Urinary bladder (tissue), 4 donors: Measurements from ENCODE around the gene WNT5B. TPM values are rescaled to one million over a fixed set of nuclear protein-coding genes. Genes with fewer than 3 reads are reported as not detected.
A peak's percentile ranks its signal among the peaks of the same experiment; 100 is the strongest.

Experiments used
- DNase-seq: peaks from one replicate; pipeline ENCODE4 v3.0.0-alpha.2; 2015; ENCODE audit errors: extremely low spot score
- H3K27ac ChIP-seq: one replicate; pipeline ENCODE4 v1.5.1; 2013; ENCODE audit warnings: low read depth, mild to moderate bottlenecking, moderate library complexity
- H3K36me3 ChIP-seq: one replicate; pipeline ENCODE4 v1.6.1; 2013; ENCODE audit warnings: mild to moderate bottlenecking, moderate library complexity; ENCODE audit not compliant: insufficient read depth
- H3K4me1 ChIP-seq: one replicate; pipeline ENCODE4 v1.6.1; 2013; ENCODE audit warnings: mild to moderate bottlenecking, moderate library complexity; ENCODE audit not compliant: insufficient read depth
- H3K4me3 ChIP-seq: one replicate; pipeline ENCODE4 v1.5.1; 2013; ENCODE audit warnings: low read depth, low read length
- WGBS: extraction: QIAGEN DNeasy Blood & Tissue Kit; methylation state at CpG from one replicate; pipeline ENCODE4 v1.1.7; 2013; 5-methylcytosine and 5-hydroxymethylcytosine counted together
- polyA plus RNA-seq: library from polyadenylated mRNA; stranded (reverse); fragments of 200-250 nt; gene quantifications from one replicate; pipeline ENCODE4 v1.2.3, GENCODE V29; 2013
- total RNA-seq: library from RNA; depleted of rRNA; stranded (reverse); fragments of >200 nt; gene quantifications from one replicate; pipeline ENCODE4 v1.2.3, GENCODE V29; 2014
- donor health status: healthy with polysubstance abuse.
- donor health status: healthy.

The WNT5B gene
- 9.8 TPM for total RNA-seq
- 25.4 TPM for polyA plus RNA-seq

DNA sequence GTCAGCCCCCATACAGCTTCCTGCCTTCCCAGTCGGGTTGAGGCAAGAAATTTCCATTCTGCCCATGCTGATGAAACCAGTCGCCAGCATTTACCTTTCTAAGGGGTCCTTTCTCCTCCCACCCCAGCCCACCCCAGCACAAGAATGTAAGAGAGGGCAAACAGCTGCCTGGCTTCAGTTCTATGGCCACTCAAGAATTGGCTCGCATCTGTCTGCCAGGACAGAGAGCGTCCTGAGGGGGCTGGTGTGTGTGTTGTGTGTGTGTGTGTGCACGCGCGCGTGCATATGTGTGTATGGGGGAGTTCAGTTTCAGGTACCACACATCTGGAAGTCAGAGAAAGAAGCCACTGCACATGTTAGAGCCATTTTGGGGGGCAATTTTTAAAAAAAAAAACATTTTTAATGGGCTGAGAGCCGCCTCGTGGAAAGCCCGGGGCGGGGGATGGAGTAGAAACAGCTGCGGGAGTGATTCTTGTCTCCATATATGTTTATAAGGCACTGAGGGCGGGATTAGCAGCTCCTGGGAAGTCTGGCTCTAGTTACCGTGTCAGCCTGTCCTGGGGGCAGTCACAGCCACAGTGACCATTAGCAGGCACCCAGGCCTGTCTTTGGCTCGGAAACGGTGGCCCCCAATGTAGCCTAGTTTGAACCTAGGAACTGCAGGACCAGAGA lies at the start of gene WNT5B:
WNT5B (plus strand) TSS at position 566 of the 672 bp plus-strand sequence. CDS start 2,124 bp downstream, outside the sequence.
- 52% methylated on average over 17 of the region's 17 CpGs for WGBS
- Histone ChIP-seq H3K4me1 (no peaks in the 10 kb centered on the region), H3K36me3 (no peaks in the 10 kb centered on the region), H3K27ac (no peak within 1 kb of the TSS), H3K4me3 (peak within 1 kb of the TSS; percentile 52)
- DNase-seq, result no peak

DNA sequence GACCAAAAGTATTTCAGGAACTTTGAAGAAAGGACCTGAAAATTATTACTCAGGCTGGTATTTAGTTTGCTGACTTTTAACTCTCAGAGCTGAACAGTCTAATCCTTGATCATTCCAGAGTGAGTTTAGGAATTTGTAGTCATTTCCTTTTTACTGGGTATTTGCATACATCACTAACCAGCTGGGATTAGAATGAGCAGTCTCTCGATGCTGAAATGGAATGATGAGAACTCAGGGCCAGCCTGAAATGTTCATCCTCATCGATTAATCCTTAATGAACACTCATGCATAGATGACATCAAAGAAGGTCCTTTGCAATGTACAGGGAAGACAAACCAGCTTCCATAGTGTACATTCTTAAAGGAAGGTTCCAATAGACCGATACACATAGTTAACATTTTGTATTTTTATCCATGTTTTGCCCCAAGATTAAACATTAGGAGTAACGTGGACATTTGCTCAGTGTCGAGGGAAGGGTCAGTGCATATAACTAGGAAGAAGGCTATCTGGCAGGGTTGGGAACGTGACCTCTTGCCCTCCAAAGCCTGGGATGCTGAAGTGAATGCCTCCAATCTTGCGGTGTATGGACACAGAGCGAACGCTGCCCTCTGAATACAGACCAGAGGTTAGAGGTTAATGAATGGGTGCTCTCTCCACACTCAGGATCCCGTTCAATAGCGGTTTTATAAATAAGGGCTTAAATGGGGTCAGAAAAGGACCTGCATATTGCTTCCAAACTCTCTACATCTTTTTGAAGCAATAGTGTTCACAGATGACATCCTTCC lies 49.2 kb upstream of the WNT5B start:
- Histone ChIP-seq H3K4me1 (no peaks in the 10 kb centered on the region), H3K36me3 (no peaks in the 10 kb centered on the region), H3K27ac (no peak overlapping the region), H3K4me3 (no peak overlapping the region)
- 88% methylated on average over 11 of the region's 11 CpGs for WGBS
- DNase-seq, result no peak

DNA sequence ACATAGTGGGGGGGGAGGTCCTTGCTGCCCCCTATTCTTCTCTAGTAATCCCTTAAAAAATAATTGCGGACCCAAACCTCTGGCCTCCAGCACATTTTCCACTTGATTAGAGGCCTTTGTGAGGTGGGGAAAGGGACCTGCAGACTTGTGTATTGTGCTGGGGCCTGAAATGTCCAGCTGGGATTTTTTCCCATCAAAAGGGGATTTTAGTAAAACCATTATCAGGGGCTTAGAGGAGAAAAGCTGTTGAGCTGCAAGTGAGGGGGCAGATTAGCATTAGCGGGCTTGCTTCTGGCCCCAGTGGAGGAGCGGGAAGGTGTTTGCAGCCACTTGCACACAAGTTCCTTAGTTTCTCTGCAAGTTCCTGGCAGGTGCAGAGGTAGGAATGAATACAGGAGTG lies 48.5 kb upstream of the WNT5B start:
- no peak overlapping the region for H3K4me3 ChIP-seq
- 98% methylated on average over 3 of the region's 3 CpGs for WGBS

DNA sequence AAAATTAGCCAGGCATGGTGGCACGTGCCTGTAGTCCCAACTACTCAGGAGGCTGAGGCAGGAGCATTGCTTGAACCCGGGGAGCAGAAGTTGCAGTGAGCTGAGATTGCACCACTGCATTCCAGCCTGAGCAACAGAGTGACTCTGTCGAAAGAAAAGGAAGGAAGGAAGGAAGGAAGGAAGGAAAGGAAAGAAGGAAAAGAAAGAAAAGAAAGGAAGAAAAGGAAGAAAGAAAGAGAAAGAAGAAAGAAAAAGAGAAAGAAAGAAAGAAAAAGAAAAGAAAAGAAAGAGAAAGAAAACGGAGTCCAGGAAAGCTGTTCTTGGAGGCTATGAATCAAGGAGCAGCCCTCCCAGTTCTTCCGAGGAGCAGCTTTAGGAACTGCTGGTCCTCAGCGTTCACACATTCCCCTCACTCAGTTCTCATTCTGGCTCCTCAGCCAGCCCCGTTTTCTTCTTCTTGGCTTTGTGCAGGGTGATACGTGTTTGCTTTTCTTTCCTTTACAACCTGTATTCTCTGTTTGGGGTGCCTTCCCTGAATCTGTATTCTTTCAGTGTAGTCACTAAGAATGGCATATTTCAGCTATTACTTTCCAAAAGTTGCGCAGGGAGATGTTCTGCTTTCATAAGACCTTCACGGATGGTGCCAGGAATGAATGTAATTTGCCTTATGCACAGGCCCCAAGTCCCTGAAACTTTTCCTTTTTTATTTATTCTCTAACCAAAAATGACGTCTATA lies 46.9 kb upstream of the WNT5B start:
- WGBS, result 91% methylated on average over 11 of the region's 11 CpGs
- DNase-seq, result no peak
- H3K4me1 ChIP-seq, result no peaks in the 10 kb centered on the region

More for the DNA sequence above, 48.5 kb upstream of the WNT5B start:
- Histone ChIP-seq H3K4me1 (no peaks in the 10 kb centered on the region), H3K27ac (no peak overlapping the region), H3K36me3 (no peaks in the 10 kb centered on the region)
- DNase-seq, result no peak

GRCh38 chr12:1582709-1583050 lies 46.4 kb upstream of the WNT5B start:
- H3K27ac ChIP-seq, result no peak overlapping the region
- no peaks in the 10 kb centered on the region for H3K4me1 ChIP-seq
- no peak overlapping the region for H3K4me3 ChIP-seq
- H3K36me3 ChIP-seq, result no peaks in the 10 kb centered on the region
- DNase-seq, result no peak
- 95% methylated on average over 4 of the region's 4 CpGs for WGBS

More for the DNA sequence above, 46.9 kb upstream of the WNT5B start:
- Histone ChIP-seq H3K36me3 (no peaks in the 10 kb centered on the region), H3K27ac (no peak overlapping the region), H3K4me3 (no peak overlapping the region)

DNA sequence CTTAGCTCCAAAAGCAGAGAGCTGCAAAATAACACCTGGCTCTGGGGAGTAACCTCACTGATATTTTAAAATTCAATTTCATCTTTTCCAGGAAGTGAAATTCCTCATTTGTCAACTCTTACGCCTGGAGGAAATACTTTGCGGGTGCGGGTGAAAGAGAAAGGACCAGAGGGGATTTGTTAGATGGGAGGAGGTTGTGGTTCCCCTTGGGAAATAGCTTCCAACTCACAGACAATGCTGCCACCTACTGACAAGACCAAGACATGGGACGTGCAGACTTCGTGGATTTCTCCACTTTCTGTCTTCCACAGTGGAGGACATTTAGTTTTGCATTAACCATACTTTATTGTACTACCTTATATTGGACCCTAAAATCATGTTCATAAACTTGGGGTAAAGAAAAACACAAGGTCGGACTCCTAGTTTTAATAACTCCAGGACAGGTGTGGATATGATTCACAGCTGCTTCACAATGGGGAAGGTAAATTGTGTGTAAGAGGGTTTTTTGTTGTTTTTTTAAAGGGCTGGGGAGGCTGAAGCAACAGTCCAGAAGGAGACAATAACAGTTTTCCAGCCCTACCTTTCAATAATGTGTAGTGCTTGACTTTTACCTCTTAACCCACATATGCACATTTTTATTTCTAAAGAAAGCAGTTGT lies 45.5 kb upstream of the WNT5B start:
- H3K4me3 ChIP-seq, result no peak overlapping the region
- H3K4me1 ChIP-seq, result no peaks in the 10 kb centered on the region

GRCh38 chr12:1584326-1584725 lies 44.7 kb upstream of the WNT5B start:
- DNase-seq, result no peak
- Histone ChIP-seq H3K4me1 (no peaks in the 10 kb centered on the region), H3K27ac (no peak overlapping the region), H3K36me3 (no peaks in the 10 kb centered on the region), H3K4me3 (no peak overlapping the region)
- 95% methylated on average over 4 of the region's 4 CpGs for WGBS

More for the DNA sequence above, 45.5 kb upstream of the WNT5B start:
- no peaks in the 10 kb centered on the region for H3K36me3 ChIP-seq
- no peak overlapping the region for H3K27ac ChIP-seq
- WGBS, result 2% methylated on average over 6 of the region's 6 CpGs
- DNase-seq, result no peak

- whole genome bisulfite sequencing, result 54% methylated on average over 5 of the region's 5 CpGs
- DNase-seq, result no peak
- Histone ChIP-seq H3K4me3 (no peak overlapping the region), H3K27ac (no peak overlapping the region), H3K4me1 (peaks cover 2% of the 10 kb centered on the region), H3K36me3 (no peaks in the 10 kb centered on the region)
Measured at GRCh38 chr12:1587927-1588574, 41.0 kb upstream of the WNT5B start.

- Histone ChIP-seq H3K36me3 (no peaks in the 10 kb centered on the region), H3K27ac (no peak overlapping the region), H3K4me3 (no peak overlapping the region), H3K4me1 (peaks cover 2% of the 10 kb centered on the region)
- DNase-seq, result no peak
- 70% methylated on average over 3 of the region's 3 CpGs for WGBS
Measured at GRCh38 chr12:1588575-1588947, 40.5 kb upstream of the WNT5B start.

DNA sequence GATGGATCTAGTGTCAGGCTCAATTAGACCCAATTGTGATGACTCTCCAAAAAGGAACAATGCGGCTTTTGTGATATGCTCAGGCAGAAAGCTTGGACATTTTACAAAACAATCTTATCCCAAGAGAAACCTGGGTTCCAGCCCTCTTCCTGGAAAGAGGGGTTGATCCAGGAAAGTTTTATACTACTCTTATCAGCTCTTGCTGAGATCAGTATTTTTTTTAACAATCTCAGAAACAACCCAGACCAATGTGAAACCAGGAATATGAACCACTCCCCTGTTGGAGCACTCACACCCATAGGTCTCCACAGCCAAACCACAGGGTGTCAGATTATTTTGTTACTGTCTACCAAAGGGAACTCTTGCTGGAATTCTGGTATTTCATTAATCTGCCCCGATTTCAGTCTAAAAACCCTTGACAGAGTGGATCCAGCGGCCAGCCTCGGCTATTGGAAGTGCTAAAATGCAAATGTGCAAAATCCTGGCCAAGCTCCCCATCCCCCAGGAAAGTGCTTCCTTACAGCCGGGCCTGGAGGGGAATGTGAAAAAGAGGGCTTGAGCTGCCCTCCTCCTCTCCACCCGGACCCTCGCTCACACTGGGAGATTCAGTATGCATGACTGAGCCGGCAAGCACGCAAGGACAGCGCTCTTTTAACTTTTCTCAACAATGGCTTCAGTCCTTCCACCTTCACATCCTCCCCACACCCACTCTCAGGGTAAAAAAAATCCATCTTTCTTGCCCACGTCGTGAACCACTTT lies 38.6 kb upstream of the WNT5B start:
- Histone ChIP-seq H3K4me1 (peaks cover 2% of the 10 kb centered on the region), H3K4me3 (no peak overlapping the region), H3K27ac (no peak overlapping the region), H3K36me3 (no peaks in the 10 kb centered on the region)
- no peak for DNase-seq
- 53% methylated on average over 12 of the region's 12 CpGs for WGBS

- no peak for DNase-seq
- Histone ChIP-seq H3K36me3 (no peaks in the 10 kb centered on the region), H3K4me1 (peaks cover 2% of the 10 kb centered on the region), H3K4me3 (no peak overlapping the region), H3K27ac (no peak overlapping the region)
- WGBS, result 44% methylated on average over 3 of the region's 3 CpGs
Measured at GRCh38 chr12:1591034-1591433, 38.0 kb upstream of the WNT5B start.

GRCh38 chr12:1591543-1591942 lies 37.5 kb upstream of the WNT5B start:
- Histone ChIP-seq H3K36me3 (no peaks in the 10 kb centered on the region), H3K27ac (no peak overlapping the region), H3K4me1 (peaks cover 2% of the 10 kb centered on the region), H3K4me3 (no peak overlapping the region)
- DNase-seq, result no peak
- WGBS, result 45% methylated on average over 4 of the region's 4 CpGs
